ENCODE data around the gene MRPS25. TPM values are rescaled to one million over a fixed set of nuclear protein-coding genes. Genes with fewer than 3 reads are reported as not detected.

MRPS25 gene
- total RNA-seq, 4 donors from 2014 or later: 11.9 to 28.6 (median 23.5) TPM

DNA sequence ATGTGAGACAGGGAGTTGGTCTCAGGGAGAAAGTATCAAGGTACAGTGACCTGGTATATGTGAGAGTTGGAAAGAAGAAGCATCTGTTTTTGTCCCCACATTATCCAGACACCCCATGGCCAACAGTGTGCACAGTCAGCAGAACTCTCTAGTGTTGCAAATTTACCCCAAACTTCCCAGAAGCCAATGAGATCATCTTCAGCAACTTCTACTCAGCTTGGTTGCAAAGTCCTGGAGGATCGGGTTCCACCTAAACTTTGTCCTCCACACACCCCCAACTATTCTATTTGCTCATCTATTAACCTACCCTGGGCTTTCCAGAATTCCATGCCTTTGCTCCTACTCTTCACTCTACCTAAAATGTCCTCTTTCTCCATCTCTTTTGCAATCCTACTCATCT is 18.1 kb upstream of the MRPS25 start:
- TF ChIP-seq, protein P1, sequence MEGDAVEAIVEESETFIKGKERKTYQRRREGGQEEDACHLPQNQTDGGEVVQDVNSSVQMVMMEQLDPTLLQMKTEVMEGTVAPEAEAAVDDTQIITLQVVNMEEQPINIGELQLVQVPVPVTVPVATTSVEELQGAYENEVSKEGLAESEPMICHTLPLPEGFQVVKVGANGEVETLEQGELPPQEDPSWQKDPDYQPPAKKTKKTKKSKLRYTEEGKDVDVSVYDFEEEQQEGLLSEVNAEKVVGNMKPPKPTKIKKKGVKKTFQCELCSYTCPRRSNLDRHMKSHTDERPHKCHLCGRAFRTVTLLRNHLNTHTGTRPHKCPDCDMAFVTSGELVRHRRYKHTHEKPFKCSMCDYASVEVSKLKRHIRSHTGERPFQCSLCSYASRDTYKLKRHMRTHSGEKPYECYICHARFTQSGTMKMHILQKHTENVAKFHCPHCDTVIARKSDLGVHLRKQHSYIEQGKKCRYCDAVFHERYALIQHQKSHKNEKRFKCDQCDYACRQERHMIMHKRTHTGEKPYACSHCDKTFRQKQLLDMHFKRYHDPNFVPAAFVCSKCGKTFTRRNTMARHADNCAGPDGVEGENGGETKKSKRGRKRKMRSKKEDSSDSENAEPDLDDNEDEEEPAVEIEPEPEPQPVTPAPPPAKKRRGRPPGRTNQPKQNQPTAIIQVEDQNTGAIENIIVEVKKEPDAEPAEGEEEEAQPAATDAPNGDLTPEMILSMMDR (IDR thresholded peaks at IDR 0.05; ENCODE audit: low read depth): no peak

DNA sequence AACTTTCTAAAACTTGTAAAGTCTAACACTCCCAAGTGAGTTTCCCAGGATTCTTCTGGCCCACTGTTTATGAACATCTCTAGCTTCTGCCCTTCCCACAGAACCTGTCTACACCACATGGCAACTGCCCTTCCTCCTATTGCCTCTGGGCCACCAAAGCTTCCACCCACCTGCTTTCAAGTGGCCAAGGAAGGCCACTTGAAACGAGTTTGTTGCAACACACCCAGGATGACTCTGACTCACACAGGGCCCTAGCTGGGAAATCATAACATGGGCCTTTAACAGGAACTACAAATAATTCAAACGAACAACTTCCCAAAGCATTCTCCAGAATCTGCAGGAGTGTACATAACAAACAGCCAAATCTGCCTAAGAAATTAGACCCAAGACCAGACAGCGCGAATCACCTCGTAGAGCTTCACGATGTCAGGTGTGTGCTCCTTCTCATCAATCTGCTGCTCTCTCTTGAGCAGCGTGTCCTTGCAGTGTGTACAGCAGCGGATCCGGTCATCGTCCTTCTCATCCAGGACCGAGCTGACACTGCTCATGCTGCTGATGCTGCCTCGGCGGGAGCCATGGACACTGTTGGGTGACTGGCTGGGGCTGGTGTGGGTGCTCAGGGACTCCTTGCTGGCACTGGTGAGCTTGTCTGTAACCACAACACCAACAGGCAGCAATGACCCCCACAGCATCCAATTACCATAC is 17.0 kb upstream of the MRPS25 start:
- TF ChIP-seq, protein P1 (IDR thresholded peaks at IDR 0.05; ENCODE audit: low read depth): no peak

DNA sequence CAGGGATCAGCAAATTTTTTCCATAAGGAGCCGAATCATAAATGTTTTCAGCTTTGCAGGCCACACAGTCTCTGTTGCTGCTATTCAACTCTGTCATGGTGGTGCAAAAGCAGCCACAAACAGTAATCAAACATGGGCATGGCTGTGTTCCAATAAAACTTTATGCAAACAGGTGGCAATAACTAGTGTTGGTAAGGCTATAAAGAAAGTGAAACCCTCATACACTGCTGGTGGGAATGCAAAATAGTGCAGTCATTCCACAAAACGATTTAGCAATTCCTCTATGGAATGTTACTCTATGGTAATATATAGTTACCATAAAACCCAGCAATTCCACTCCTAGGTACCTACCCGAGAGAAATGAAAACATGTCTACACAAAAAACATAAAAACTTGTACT is 14.0 kb upstream of the MRPS25 start:
- TF ChIP-seq, protein P1 (IDR thresholded peaks at IDR 0.05; ENCODE audit: low read depth): no peak

DNA sequence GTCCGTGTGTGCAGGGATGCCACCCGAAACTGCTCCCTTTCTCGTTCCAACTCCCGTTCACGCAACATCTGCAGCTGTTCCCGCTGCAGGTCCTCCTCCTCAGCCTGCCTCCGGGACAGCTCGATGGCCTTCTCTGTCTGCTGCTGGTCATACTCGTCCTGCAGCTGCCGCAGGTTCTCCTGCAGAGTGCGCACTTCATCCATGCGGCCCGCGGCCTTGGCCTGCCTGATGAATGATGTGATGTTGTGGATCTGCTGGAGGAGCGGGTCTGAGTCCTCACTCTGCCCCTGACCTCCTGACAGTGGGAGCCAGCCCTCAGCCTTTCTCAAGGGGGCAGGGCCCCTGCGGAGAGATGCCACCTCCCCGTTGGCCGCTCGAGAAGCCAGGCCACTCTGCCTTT is 9.4 kb upstream of the MRPS25 start:
- TF ChIP-seq, protein P1 (IDR thresholded peaks at IDR 0.05; ENCODE audit: low read depth): no peak

DNA sequence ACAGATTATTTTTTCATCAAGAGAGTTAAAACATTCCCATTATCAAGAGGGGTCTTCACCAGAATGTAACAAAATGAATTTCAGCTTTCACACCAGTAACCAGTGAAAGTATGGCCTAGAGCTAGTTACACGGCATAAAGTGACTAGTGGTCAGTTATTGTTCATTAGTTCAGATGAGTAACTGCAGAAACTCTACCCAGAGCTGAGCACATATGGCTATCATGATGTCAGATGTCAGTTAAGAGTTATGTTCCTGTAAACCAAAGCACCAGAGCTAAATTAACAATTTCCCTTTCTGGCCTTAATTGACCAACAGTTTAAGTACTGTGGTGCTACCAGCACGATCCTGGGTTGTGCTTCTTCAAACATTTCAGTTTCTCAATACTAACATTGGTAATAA is 6.6 kb upstream of the MRPS25 start:
- TF ChIP-seq, protein P1 (IDR thresholded peaks at IDR 0.05; ENCODE audit: low read depth): no peak

DNA sequence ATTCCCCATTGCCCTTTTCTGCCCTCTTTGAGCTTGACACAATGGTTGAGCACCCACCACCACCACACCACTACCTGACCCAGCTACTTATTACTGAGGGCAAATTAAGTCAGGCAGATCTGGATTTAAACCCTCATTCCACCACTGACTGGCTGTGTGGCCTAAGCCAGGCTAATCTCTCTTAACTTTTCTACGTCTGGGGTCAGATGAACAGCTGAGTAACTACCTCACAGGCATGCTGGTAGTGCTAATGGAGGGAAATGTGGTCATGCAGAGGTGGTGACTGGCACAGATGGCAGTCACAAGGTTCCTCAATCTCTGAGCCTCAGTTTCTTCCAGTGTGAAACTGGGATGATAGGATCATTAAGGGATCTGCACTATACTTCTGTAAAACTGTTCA is 4.3 kb upstream of the MRPS25 start:
- TF ChIP-seq, protein P1 (IDR thresholded peaks at IDR 0.05; ENCODE audit: low read depth): no peak

DNA sequence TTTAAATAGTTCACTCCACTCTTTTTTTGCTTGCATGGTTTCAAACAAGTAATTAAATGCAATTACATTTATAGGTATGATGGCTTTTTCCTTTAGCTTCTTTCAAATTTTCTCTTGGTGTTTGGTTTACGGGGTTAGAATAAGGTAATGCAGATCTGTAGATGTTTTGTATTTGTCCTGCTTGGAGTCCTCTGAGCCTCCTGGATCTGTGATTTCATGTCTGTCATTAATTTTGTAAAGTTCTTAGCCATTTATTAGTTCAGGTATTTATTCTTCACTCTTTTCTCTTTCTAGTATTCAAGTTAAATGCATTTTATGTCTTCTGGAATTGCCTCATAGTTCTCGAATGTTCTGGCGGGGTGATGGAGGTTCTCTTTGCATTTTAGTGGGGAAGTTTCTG is 1.4 kb upstream of the MRPS25 start:
- TF ChIP-seq, protein P1 (IDR thresholded peaks at IDR 0.05; ENCODE audit: low read depth): no peak
